ENCODE results near the gene TELO2.
A peak's percentile ranks its signal among the peaks of the same experiment; 100 is the strongest.

The TELO2 gene

GRCh38 chr16:1493746-1494094 is 560 bp downstream of the TELO2 start:
- DNase-seq (ENCODE audit: low read depth): no peak
- H3K4me3 ChIP-seq (ENCODE audit: low read length): peak overlapping the region; percentile 74
- no peak for TF ChIP-seq CTCF (conservative IDR thresholded peaks at IDR 0.05; ENCODE audit: low read length)

- DNase-seq (ENCODE audit: low read depth): peak; percentile 80
- TF ChIP-seq CTCF (conservative IDR thresholded peaks at IDR 0.05; ENCODE audit: low read length): peak; percentile 79
- H3K4me3 ChIP-seq (ENCODE audit: low read length): peak overlapping the region; percentile 74
Measured at GRCh38 chr16:1494129-1494640, 1.0 kb downstream of the TELO2 start.

- peak overlapping the region; percentile 74 for H3K4me3 ChIP-seq (ENCODE audit: low read length)
- TF ChIP-seq CTCF (conservative IDR thresholded peaks at IDR 0.05; ENCODE audit: low read length): no peak
- DNase-seq (ENCODE audit: low read depth): peak; percentile 22
Measured at GRCh38 chr16:1494711-1495110, 1.6 kb downstream of the TELO2 start.

- DNase-seq (ENCODE audit: low read depth): no peak
- H3K4me3 ChIP-seq (ENCODE audit: low read length): no peak overlapping the region
- no peak for TF ChIP-seq CTCF (conservative IDR thresholded peaks at IDR 0.05; ENCODE audit: low read length)
Measured at GRCh38 chr16:1495211-1495888, 2.2 kb downstream of the TELO2 start.

GRCh38 chr16:1495889-1496262 is 2.7 kb downstream of the TELO2 start:
- no peak for TF ChIP-seq CTCF (conservative IDR thresholded peaks at IDR 0.05; ENCODE audit: low read length)
- no peak for DNase-seq (ENCODE audit: low read depth)
- no peak overlapping the region for H3K4me3 ChIP-seq (ENCODE audit: low read length)

- no peak for TF ChIP-seq CTCF (conservative IDR thresholded peaks at IDR 0.05; ENCODE audit: low read length)
- DNase-seq (ENCODE audit: low read depth): no peak
- no peak overlapping the region for H3K4me3 ChIP-seq (ENCODE audit: low read length)
Measured at GRCh38 chr16:1496464-1496863, 3.3 kb downstream of the TELO2 start.

- DNase-seq (ENCODE audit: low read depth): no peak
- H3K4me3 ChIP-seq (ENCODE audit: low read length): no peak overlapping the region
- no peak for TF ChIP-seq CTCF (conservative IDR thresholded peaks at IDR 0.05; ENCODE audit: low read length)
Measured at GRCh38 chr16:1497014-1497598, 3.9 kb downstream of the TELO2 start.
